NCI-H1105 treated with DMSO at 0.1 percent for 48 hours (cell line): ENCODE measurements around the gene DYNLT5.
"Not testable (repeated sequence)": the region's sequence is repeated elsewhere in the genome, so short reads cannot be mapped to it uniquely, and the experiment has no call there.

ENCODE experiments used
- DNase-seq: peaks from one replicate; lab custom pipeline; 2025; lab: John Stamatoyannopoulos, UW

The DYNLT5 gene

GRCh38 chr1:66752000-66752592 lies at the start of gene DYNLT5:
Gene DYNLT5 (plus strand): TSS chr1:66752459. CDS start chr1:66754659, 2,200 bp downstream.
- DNase-seq = no peak

- DNase-seq = no peak
Observed at GRCh38 chr1:66704177-66704875, 47.9 kb upstream of the DYNLT5 start.

- DNase-seq = no peak
Observed at GRCh38 chr1:66705110-66705509, 47.1 kb upstream of the DYNLT5 start.

DNA sequence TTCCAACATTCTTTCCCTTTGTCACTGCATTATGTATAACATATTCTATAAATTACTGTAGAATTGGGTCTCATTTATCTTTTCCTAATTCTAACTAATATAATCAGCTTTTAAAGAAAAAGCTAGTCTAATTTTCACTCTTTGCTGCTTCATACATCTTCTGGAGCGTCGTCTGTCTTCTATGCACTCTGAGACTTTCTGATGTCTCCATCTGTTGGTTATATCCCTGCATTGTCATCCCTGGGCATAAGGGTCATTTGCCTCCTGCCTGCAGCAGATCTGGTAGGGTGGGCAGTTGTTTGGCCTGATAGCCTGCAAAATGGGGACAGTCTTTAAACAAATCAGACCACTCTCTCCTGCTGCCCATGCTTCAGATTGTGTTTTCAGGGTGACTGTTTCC lies 40.8 kb upstream of the DYNLT5 start:
- DNase-seq = no peak

- no peak for DNase-seq
Observed at GRCh38 chr1:66712839-66713238, 39.4 kb upstream of the DYNLT5 start.

DNA sequence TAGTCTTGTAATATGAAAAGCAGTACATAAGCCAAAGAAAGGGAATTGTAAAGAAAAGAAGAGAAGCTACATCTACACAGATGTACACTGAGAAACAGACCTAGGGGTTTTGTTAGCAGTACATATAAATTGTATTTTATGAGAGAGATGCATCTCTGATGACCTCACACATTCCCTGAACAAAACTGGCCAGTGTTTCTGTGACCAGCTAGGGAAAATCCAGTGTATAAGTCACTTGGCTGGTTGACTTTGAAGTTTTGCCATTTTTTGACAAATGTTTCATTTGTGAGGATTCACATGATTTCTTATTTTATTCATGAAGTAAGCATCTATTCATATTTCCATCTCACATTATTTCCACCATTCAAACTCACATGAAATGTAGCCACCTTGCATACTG lies 28.3 kb upstream of the DYNLT5 start:
- no peak for DNase-seq

DNA sequence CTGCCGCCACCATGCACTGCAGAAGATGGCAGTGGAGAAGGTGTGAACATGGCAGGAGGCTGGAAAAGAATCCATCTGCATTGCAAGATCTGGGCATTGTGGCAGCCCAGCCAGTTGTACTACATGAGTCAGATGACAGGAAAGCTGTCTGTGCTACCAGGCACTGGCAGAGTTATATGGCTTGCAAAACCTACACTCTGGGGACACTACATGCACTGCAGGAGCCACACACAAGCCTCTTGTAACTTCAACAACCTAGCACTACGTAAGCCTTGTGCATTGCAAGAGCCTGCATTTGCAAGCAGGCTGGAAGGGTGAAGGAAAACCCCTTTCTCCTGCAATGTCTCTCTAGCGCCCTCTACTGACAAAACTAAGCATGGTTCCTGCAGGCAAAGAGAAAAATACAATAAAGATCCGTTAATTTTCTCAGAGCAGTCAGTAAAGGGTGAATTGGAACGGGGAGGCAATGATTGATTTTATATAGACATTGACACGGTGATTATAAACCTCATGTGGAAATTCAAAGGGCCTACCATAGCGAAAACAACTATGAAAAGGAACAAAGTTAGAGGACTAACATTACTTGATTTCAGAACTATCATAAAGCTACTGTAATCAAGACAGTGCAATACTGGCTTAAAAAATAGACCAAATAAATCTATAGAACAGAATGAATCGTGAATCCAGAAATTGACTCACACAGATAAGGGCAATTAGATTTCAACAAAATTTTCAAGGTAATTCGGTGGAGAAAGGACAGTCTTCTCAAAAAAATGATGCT lies 26.2 kb upstream of the DYNLT5 start:
- DNase-seq = peak; percentile 58

DNA sequence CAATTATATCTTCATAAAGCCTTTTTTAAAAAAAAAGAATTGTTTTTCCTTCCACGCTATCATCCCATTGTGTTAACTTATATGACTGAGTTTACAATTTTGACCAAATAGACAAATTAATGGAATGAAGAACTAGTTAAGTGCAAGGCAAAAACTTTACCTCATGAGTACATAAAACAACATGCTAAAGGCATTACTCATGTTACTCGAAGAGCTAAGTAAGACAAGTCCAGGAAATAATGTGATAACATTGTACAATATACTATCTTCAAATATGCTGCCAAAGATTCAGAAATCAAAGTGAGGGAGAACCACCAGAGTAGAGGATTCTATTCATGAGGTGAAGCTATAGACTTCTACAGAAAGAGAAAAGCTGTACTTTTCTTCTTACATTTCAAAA lies 24.2 kb upstream of the DYNLT5 start:
- DNase-seq = no peak

GRCh38 chr1:66728716-66729115 lies 23.5 kb upstream of the DYNLT5 start:
- not testable (repeated sequence) for DNase-seq

DNA sequence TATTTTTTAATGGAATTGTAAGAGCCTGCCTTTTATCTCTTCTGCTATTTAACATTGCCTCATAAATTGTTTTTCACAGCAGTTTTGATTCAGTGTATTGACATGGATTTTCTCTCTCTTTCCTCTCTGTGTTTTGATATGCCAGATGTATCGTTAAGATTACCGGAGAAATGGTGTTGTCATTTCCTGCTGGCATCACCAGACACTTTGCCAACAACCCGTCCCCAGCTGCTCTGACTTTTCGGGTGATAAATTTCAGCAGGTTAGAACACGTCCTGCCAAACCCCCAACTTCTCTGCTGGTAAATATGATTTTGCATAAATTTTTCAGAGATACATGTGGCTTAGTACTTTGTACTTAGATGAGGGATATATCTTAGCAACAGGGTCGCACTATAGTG lies 23.1 kb upstream of the DYNLT5 start:
- DNase-seq = no peak

DNA sequence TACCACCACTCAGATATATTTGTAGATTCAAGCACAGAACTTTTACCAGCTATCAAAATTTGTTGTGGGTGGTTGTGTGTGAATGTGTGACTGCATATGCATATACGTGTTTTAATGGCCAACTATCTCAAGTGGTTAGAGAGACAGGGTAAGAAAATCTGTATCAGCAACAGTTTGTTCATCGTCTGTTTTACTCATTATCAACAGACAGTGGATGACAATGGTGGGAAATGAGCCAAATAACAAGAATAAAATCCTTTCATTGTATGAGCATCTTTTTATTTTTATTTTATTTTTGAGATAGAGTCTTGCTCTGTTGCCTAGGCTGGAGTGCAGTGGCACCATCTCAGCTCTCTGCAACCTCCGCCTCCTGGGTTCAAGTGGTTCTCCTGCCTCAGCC lies 22.7 kb upstream of the DYNLT5 start:
- DNase-seq = no peak

DNA sequence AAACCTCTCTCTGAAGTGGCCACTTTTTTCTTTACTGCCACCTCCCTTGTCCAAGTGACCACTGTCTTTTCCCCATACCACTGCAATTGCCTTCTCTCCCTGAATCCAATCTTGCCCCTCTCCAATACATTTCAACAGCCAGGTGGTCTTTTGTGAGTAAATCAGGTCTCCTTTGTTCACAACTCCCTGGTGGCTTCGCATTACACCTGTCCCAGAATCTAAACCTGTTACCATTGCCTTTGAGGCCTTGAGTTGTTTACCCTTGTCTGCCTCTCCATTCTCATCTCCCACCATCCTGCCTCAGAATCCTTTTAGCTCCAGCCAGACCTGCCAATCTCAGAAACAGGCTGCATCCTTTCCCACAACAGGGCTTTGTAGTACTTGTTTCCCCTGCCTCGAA lies 21.8 kb upstream of the DYNLT5 start:
- DNase-seq = peak; percentile 57

DNA sequence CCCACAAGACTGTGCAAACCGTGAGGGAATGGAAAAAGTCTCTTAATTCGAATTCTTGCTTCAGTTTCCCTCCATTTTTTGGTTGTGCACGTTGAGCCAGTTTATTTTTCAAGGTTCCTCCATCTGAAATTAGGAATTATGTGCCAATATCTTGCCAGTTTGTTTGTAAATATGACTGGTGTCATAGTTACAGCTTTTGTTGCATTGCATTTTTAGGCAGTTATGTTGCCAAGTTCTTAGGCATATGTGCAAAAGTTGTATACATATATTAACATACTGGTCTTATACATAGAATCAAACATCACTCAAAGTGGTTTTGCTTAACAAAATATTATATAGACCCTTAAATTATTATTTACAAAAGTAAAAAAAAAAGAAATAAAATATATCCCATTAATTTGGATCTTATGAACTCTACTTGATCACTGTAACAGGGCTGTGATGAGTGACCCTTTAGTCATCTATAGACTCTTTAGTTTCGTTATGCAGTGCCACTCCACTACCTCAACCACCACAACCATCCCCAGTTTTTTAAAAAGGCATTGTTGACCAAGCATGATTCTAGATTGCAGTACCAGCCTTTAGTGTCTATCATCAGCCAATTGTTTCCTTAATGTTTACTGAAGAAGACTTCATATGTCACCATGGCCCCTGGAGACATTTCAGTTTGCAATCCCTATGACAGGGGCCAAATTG lies 20.9 kb upstream of the DYNLT5 start:
- DNase-seq = no peak

DNA sequence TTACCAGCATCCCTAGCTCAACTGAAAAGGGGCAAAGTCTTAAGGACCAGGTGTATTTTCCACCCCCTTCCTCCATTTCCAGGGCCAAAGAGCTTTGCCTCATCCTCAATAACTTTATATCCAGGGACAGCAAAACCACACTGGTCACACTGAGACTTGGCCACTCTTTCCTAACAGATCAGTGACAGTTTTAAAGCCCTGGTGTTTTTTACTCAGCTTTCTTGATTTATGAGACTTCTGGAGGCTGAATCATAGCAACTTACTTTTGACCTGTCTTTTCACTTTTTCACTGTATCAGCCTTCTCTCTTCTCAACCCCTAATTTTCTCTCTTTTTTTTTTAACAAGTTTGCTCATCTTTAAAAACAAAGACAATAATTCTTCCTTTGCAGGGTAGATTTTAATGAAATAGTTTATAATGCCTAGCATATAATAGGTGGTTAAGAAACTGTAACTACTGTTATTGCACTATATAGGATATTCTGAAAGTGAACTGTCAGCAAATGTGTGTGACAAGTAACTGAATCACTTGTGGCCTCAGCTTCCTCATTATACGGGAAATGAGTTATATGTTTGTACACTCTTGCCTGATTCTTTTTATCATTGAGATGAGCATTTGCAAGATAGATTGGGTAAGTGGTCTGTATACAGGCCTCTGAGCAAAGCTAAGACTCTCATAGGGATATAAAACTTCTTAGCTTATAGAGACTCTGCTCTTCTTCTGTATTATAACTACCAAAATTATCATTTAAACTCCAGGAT lies 19.7 kb upstream of the DYNLT5 start:
- no peak for DNase-seq

DNA sequence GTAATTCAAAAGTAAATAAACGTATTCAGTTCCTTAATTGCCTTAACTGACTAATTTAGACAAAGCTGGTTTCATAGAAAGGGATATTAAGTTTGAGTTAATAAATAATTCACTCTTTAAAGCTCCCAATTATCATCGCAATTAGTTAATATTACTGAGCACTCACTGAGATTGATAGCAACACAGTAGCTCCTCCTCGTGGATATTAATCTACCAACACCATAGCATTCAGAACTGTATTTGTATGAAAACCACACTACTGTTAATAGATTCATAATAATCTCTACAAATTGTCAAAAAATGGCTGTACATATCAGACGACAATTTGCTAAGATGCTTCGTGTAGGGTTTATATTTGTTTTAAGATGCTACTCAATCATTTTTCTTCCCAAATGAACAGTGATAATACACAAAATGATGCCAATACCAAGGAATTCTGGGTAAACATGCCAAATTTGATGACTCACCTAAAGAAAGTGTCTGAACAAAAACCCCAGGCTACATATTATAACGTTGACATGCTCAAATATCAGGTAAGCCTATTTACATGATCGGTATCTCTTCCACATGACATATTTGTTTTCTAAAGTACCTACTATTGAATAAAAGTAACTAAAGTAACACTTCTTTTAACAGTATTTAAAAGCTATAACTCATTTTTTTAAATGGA lies 18.8 kb upstream of the DYNLT5 start:
- peak; percentile 36 for DNase-seq

GRCh38 chr1:66734531-66734930 lies 17.7 kb upstream of the DYNLT5 start:
- not testable (repeated sequence) for DNase-seq

GRCh38 chr1:66737836-66738235 lies 14.4 kb upstream of the DYNLT5 start:
- no peak for DNase-seq

DNA sequence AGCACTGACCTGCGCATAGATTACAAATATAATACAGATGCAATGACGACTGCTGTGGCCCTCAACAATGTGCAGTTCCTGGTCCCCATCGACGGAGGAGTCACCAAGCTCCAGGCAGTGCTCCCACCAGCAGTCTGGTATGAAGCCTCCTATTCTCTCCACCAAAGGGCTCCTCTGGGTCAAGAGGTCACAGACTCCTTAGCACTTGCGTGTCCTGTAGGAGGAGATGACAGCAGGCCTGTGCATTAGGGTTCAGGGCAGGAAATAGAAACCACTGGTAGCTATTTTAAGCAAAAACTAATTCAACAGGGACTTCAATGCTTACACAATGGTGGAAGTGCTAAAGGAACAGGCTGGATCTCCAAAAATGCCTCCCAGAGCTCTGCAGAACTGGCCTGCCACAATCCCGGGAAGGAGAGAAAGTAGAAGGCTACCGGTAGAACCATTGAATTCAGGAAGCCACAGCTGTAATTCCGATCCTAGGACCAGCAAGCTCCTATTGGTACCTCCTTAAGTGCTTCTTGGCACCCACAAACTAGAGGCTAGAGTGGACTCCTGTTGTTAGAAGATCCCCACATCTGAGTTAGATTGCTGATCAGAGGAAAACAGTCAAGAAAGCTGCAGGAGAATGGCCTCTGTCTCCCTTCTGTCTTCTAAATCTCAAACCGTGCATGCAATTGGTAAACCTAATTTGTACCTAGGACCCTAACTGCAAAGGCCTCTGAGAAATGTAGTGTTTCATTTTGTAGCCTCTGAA lies 12.7 kb upstream of the DYNLT5 start:
- no peak for DNase-seq

GRCh38 chr1:66745451-66745850 lies 6.8 kb upstream of the DYNLT5 start:
- no peak for DNase-seq

- no peak for DNase-seq
Observed at GRCh38 chr1:66747501-66747900, 4.8 kb upstream of the DYNLT5 start.

- no peak for DNase-seq
Observed at GRCh38 chr1:66750577-66750976, 1.7 kb upstream of the DYNLT5 start.
